ENCODE measurements around the gene MT1G.
"Not testable (repeated sequence)": the region's sequence is repeated elsewhere in the genome, so short reads cannot be mapped to it uniquely, and the experiment has no call there.

Gene MT1G

DNA sequence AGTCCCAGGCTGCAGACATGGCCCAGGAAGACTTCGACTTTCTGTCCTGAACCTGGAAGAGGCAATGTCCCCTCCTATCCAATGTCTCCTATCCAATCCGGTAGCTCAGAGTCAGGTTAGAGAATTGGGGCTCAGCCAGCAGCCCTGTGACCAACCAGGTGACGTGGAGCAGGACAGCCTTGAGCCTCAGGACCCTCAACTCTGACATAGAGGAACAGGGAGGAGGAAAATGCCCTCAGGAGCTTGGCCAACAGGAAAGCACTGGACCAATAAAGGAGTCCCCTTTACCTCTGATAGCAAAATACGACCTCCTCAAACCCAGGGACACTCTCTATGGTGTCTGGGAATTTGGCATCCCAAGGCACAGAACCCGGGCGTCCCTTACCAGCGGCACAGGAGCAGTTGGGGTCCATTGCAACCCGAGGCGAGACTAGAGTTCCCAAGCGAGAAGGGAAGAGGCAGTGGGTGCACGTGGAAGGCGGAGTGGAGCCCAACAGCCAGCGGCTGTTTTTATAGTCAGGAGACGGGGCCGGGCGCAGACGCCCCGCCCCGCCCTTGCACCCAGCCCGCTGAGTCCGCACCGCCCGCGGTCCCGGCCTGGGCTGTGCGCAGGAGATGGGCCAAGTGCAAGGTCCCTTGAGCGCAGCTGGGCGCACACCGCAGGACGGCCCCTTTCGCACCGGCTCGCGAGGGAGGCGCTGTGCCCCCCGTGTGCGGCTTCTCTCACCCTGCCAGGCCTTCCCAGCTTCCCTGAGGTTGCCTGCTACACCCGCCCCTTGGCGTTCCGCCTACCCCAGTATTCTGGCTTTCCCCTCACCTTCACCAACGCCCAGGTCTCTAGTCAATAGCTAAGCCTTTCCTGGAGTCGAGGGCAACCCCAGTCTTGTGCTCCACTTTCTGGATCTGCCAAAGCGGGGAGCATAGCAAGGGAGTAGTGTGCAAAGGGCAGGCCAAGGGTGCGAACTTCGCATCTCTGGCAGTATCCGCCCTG is at the start of gene MT1G:
Gene MT1G, minus strand, starts transcription at position 485 of the 991 bp plus-strand sequence. Its CDS starts 72 bp downstream, at position 413.
- no peak for DNase-seq

DNA sequence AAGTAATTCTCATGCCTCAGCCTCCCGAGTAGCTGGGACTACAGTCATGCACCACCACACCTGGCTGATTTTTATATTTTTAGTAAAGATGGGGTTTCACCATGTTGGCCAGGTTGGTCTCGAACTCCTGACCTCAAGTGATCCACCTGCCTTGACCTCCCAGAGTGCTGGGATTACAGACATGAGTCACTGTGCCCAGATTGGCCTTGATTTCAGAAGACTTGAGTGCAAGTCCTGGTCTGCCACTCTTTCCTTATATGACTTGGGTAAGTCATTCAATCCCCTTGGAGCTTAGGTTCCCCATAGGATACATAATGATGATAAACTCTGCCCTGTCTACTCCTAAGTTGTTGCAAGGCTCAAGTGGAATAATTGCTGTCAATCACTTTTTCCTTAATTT is 49.7 kb upstream of the MT1G start:
- DNase-seq = not testable (repeated sequence)

DNA sequence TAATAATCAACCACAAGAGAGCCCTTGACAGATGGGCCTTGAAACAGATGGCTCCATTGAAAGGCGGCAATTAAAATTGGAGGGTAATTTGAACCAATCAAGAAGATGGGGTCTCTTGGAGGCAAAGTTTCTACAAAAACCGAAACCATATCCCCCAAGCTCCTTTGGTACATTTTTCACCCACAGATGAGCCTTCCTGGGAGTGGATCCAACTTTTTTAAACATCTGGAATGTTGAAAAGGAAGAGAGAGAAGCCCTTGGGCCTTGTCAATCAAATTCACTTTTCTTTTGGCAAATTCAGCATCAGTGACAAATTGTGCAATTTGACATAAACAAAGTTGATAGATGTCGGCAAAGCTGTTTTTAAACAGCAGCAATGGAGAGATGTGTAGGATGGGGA is 48.9 kb upstream of the MT1G start:
- DNase-seq = no peak

DNA sequence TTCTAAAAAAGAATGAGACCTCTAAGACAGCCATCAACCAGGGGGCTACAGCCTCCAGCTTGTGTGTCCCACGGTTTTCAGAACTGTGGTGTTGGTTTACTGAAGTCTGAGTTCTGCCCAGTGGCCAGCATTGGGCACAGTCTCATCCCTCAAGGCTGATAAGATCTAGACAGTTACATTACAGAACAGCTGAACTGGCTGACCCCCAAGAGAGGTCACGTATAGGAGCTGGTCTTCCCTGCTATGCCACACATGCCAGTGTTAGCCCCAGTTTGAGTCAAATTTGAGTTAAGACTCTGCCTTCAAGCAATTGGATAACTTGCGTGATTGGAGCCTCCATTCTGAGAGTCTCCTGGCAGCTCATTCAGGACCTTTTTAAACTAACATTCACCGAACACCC is 47.3 kb upstream of the MT1G start:
- DNase-seq = no peak

DNA sequence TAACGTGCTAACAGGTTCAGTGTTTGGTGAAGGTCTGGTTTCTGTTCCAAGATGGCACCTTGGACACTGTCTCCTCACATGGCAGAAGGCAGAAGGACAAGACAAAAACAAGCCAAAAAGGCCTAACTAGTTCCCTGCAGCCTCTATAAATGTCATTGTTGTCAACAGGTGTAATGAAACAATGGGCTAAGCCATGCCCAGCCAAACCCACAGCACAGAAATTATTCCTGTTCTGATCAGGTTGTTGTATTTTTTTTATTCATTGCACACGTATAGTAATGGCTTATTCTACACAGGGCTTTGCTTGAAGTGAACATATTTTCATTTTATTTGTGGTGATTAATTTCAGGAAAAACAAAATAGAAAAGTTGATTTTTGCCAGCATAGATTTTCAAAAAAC is 45.9 kb upstream of the MT1G start:
- no peak for DNase-seq

DNA sequence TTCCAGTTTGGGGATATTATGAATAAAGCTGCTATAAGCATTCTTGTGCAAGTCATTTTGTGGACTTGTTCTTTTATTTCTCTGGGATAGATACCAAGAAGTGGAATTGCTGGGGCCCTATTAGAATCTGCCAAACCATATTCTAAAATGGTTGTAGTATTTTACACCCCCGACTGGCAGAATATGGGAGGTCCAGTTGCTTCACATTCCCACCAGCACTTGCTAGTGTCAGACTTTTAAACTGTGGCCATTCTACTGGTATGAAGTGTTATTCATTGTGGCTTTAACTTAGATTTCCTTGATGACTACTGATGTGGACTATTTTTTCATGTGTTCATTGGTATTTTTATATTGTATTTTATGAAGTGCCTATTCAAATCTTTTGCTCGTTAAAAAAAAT is 44.0 kb upstream of the MT1G start:
- DNase-seq = no peak

DNA sequence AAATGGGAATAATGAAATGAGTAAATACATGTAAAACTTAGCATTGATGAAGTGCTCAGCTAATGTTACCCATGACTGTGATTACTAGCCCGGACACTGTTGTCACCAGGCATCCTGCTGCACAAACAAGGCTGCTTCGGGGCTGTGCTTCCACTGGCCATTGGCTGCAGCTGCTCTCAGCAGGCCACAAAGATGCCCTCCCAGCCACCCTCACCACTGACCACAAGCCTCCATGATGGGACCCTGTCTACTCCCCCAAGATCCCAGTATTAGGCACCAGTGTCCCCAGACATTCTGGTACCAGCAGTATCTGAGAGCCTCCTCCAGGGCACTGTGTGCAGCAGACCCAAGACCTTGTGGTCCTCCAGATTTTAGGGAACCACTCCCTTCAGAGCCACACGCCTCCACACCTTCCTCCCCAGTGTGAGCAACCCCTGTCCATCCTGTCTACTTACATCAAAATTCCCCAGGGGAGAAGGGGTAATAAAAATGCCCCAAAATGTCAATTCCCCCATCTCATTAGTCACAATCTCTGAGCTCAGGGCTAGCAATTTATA is 42.4 kb upstream of the MT1G start:
- no peak for DNase-seq

DNA sequence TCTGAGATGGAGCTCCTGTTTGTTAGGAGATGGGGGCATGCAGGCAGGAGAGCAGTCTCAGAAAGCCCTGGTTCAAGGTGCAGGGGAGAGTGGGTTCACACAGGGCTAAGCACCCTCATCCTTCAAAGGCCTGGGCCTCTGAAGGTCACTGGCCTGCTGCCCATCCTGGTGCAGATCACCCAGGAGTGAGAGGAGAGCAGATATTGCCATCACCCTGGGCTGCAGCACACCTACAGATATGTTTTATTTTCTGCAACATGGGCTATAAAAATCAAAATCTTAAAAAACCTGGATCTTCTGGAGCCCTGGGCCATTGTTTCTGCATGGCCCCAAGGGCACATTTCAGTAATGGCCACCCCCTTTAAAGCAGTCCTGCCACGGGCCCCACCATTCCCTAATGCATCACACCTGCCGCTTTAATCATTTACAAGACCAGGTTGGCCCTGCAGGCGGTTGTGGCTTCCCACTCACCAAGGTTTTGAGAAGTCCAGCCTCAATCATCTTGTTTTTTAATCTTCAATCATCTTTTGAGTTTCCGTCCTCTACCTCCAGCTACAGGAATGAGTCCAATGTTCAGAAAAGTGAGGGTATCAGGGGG is 41.7 kb upstream of the MT1G start:
- no peak for DNase-seq

DNA sequence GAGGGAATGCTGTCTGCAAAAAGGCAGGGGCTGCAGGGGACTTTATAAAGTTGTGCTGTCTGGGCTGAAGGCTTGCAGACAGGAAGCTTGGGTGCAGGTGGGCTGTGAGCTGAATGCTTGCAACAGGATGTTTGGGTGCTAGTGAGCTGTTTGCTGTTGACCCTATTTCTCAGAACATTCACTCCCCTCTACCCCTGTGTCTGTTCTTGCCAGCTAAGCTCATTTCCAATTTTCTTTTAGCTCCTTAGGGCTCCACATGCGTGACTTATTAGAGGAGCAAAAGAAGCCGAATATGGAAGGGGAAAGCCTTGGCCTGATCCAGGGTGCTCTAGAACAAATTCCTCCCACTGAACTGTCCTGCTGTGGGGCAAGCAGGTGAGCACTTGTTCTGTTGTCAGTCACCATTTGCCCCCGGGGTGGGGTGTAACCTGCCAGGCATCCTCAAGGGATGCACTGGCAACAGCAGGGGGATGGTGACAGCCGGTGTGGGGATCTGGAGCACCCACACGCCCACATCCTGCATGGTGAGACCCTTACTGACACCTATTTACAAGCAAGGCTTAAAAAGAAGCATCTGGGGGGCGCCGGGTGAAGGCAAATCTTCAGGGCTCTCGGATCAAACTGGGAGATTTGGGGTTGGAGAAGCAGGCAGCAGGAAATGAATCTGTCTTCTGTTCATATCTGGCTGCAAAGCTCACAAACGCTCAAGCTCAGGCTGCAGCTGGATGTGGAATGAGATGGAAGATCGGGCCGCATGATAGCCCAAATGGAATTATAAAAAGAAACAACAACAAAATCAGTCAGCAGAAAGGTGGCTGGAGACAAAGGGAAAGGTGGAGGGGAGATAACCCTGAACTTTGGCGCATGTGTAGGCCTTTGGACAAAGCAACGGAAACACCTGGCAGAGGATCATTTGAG is 40.9 kb upstream of the MT1G start:
- no peak for DNase-seq

DNA sequence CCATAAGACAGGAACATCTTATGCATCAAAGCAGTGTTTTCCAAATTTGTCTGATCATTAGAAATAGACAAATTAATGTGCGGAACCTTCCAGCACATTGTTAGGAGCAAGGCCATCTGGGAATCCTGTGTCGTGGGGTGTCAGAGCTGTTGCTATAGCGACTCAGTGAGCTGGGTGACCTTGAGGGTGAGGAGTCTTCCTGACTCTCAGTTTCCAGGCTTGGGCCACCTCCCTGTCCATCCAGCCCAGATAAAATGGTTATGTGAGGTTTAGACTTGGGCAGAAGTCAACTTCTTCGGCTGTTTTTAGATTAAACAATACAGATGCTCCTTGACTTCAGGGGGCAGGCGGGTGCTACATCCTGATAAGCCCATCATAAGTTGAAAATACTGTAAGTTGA is 35.0 kb upstream of the MT1G start:
- DNase-seq = no peak

DNA sequence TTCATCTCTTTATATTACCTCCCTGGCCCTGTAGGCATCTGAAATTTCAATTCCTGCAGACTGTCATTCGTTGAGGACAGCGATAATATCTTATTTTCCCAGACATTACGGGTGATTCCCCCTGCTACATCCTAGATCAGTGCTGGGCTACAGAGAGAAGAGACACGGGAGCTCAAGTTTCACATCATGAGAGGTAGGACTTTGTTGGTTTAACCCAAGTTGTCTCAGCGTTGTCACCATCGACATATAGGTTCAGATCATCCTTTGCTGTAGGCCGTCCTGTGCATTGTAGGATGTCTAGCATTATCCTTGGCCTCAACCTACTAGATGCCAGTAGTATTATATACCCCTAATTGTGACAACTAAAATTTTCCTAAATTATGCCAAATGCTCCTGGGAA is 33.7 kb upstream of the MT1G start:
- no peak for DNase-seq

DNA sequence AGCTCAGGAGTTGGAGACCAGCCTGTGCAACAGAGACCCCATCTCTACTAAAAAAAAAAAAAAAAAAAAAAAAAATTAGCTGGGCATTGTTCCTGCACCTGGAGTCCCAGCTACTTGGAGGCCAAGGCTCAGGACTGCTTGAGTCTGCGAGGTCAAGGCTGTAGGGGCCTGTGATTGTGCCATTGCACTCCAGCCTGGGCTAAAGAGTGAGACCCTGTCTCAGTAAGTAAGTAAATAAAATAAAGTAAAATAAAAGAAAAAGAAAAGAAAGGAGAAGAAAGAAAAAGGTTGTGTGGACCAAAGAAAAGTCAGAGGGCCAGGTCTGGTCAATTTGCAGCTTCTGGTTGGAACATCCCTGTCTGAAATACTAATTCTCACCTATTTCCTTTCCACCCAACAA is 32.8 kb upstream of the MT1G start:
- no peak for DNase-seq

DNA sequence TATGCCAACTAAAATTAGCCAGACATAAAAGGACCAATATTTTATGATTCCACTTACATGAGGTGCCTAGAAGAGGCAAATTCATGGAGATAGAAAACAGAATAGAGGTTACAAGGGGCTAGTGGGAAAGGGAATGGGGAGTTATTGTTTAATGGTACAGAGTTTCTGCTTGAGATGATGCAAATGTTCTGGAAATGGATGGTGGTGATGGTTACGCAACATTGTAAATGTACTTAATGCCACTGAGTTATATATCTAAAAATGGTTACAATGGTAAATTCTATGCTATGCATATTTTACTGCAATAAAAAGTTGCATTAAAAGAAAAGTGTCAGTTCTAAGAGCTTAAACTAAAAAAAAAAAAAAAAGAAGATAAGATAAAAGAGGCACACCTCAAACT is 32.3 kb upstream of the MT1G start:
- DNase-seq = no peak

DNA sequence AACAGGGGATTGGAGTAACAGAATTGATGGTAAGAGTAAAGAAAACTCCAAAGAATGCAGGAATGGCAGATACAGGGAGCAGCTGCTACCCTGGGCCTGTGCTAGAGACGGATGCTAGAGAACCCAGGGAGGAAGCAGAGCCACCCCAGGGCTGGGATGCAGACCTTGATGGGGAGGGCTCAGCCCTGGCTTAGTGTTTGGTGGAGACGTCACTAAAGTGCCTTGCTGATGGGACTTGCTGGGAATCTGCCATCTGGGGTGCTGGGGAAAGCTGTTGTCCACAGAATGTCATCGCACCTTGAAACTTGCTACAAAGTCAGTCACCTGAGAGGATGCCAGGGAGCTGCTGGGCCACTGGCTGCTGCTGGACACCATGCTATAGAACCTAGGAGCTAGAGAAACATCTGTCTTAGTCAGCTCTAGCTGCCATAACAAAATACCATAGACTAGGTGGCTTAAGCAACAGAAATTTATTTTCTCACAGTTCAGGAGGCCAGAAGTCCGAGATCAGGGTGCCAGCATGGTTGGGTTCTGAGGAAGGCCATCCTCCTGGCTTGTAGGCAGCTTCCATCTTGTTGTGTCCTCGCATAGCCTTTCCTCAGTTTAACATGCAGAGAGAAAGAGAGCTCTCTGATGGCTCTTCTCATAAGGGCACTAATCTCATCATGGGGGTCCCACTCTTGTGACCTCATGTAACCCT is 29.7 kb upstream of the MT1G start:
- no peak for DNase-seq

DNA sequence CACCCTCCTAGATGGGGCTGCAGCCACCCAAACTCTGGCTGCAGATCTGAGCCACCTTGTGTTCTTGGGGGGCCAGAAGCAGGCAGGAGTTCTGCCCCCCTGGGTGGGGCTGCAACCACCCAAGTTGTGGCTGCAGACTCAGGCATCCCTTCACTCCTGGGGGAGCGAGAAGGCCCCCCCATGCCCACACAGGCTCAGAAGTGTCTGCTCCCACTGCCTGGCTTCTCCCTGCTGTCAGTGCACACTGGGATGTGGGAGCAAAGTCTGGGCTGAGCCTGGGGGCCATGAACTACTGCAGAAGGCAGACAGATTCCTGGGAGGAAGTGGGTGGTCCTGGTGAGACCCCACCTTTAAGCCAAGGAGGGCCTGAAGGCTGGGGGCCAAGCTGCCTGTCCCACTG is 27.4 kb upstream of the MT1G start:
- no peak for DNase-seq

DNA sequence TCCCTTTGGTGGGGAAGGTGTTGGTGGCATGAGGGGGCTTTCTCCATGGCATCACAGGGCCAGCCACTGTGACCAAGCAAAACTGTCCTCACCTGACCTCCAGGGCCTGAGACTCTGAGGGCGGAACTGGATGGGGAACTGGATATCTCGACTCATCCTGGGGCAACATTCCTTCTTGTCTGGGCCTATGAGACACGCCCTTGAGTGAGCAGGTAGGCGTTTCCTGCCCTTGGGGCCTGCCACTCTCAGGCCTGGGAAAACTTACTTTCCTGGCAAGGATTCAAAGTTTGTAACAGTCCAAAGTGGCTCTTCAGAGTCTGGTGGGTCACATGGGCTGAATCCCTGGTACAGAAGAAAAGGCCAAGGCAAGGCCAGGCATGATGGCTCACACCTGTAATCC is 24.0 kb upstream of the MT1G start:
- DNase-seq = no peak

DNA sequence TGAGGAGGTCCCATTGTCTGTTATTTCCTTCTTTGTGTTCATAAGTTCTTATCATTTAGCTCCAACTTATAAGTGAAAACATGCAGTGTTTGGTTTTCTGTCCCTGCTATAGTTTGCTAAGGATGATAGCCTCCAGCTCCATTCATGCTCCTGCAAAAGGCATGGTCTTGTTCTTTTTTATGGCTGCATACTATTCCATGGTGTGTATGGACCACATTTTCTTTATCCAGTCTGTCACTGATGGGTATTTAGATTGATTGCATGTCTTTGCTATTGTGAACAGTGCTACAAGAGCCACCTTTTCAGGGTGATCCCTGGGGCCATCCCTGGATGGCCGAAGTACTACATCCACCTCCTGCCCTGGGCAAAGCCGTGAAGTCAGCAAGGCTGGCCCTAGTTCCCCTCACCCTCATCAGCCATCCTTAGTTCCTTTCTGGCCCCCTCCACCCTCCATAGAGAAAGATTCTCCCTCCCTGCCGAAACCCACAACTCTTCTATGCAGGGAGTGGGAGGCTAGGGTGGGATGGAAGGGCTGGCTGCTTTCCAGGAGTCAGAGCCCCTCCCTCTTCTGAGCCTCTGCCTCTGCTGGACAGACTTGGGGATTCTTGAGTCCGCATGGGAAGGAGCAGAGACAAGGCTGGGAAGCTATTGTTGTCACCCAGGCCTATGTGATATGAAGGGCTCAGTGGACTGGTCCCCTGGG is 22.7 kb upstream of the MT1G start:
- DNase-seq = no peak

DNA sequence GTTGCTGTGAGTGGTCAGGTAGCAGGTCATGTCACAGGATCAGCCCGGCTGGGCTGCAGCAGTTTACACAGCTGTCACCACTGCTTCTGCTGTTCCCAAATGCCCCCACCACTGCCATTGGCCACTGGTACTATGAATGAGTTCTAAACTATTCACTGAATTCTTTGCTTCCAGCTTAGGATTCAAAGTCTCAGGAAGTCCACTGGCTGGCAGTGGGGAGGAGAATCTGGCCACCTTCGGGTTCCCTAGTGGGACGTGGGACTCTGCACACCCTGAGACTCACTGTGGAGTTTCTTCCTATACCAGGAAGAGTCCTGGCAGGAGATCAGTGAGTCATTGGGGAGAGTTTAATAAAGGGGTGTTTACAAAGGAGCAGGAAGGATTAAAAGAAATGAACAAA is 21.3 kb upstream of the MT1G start:
- DNase-seq = no peak

DNA sequence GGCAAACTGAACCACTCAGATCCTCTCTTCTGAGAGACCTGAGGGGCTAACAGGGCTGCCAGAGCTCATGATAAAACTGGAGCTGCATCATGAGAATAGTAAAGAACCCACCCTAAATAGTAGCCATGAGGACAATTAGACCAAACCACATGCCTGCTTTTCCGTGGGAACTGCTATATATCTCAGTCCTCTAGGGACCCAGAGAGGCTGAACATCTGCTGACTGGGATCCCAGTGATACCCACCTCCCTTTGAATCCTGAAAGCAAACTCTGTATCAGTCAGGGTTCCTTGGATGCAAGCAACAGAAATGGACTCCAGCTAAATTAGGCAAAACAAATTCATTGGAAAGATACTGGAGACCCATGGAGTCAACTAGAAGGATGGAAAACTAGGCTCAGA is 20.9 kb upstream of the MT1G start:
- no peak for DNase-seq

DNA sequence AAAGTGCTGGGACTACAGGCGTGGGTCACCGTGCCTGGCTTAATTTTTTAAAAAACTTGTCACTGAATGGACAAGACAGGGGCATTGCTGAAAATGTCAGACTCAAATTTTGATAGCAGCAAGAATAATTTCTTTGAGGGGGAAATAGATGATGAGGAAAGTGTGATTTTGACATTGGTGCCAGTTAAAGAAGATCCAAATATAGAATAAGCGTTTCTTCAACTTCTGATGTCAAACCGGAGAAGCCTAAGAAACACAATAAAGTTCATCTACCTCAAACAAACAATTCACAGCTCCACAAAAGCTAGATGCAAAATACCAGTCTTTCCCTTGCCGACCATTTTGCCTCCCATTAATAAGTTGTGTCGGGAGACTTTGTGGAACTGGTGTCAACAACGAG is 18.9 kb upstream of the MT1G start:
- no peak for DNase-seq

DNA sequence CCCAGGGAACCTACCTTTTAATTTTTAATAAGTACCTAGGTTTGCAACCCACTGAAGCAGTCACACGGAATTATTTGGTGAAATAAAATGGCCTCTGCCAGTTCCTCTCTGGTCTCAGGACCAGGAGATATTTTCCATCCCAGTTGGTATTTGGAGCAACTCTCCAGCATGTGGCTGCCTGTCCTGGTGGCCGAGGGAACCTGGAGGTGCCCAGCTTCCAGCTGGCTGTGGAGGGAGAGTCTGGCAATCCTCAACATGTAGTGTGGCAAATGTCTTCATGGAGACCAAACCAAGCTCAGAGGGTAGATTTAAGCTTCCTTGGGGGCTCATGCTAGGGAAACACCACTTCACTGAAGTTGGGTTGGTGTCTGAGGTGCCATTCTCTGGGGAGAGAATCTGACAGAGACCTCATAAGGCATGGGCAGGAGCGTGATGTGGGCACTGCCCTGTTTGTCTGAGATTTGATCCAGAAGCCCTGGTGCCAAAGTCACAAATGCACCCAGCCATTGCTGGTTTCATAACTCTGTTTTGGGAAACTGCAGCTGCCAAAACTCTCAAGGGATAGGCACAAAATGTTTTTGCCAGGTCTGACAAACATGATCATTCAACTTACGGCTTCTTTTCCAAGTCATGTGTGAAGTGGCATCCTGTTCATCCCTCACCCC is 17.2 kb upstream of the MT1G start:
- DNase-seq = no peak
